Gastroesophageal sphincter (tissue), 4 donors: Measurements from ENCODE around the gene ASB16. TPM values are rescaled to one million over a fixed set of nuclear protein-coding genes. Genes with fewer than 3 reads are reported as not detected.
A peak's percentile ranks its signal among the peaks of the same experiment; 100 is the strongest.

Source experiments
- ATAC-seq: fragments of 150-250 bp; one replicate; pipeline ENCODE4 v1.9.1; 2016; ENCODE audit warnings: mild to moderate bottlenecking, moderate library complexity
- H3K27ac ChIP-seq, 4 donors: fragments of 200-600 bp; sonication (generic) in 3 of 4; 1 replicate in 3 of 4; 2 replicates in 1 of 4; pipeline ENCODE4 v1.5.1; 2016 to 2019
- H3K27me3 ChIP-seq: fragments of 200-600 bp; sonication (generic); one replicate; pipeline ENCODE4 v1.5.1; 2019
- H3K36me3 ChIP-seq, 2 donors: fragments of 200-600 bp; sonication (generic); one replicate each; pipeline ENCODE4 v1.5.1; 2019; ENCODE audit warnings: control low read depth in 1 of 2
- H3K4me1 ChIP-seq, 3 donors: fragments of 200-600 bp; sonication (generic); 1 replicate in 2 of 3; 2 replicates in 1 of 3; pipeline ENCODE4 v1.5.1; 2016 to 2019; ENCODE audit warnings: control low read depth in 2 of 3
- H3K4me3 ChIP-seq, 2 donors: fragments of 200-600 bp; sonication (generic); one replicate each; pipeline ENCODE4 v1.5.1; 2019; ENCODE audit warnings: mild to moderate bottlenecking in 1 of 2, moderate library complexity in 1 of 2
- H3K9me3 ChIP-seq, 3 donors: fragments of 200-600 bp; sonication (generic); one replicate each; pipeline ENCODE4 v1.5.1; 2017 to 2019; ENCODE audit warnings: control low read depth in 2 of 3
- EP300 ChIP-seq: sonication (generic); formaldehyde crosslinking; IDR thresholded peaks from one replicate; pipeline ENCODE4 v1.6.1; 2017; ENCODE audit warnings: antibody characterized with exemption, mild to moderate bottlenecking
- POLR2A ChIP-seq, 2 donors: fragments of 450-650 bp; IDR thresholded peaks; one replicate each; pipeline ENCODE4 v1.6.1; 2017; ENCODE audit warnings: antibody characterized with exemption in 2 of 2, mild to moderate bottlenecking in 2 of 2, moderate library complexity in 1 of 2
- POLR2AphosphoS5 ChIP-seq: sonication (generic); formaldehyde crosslinking; IDR thresholded peaks from one replicate; pipeline ENCODE4 v1.6.1; 2017; ENCODE audit warnings: antibody characterized with exemption
- WGBS, 2 donors: methylation state at CpG; one replicate each; pipeline ENCODE4 v1.1.5; 2018; ENCODE audit warnings: low coverage in 1 of 2; 5-methylcytosine and 5-hydroxymethylcytosine counted together
- total RNA-seq, 4 donors: library from RNA; depleted of rRNA; stranded (reverse); fragments of >200 nt; gene quantifications; one replicate each; pipeline ENCODE4 v1.1.0, GENCODE V29; 2016
- TF ChIP-seq, protein P1 (sequence below), 4 experiments: fragments of 200-600 bp in 2 of 4; fragments of 450-650 bp in 2 of 4; sonication (generic) in 1 of 4; IDR thresholded peaks; one replicate each; pipeline ENCODE4 v1.5.1; 2017 to 2019; ENCODE audit warnings: antibody characterized with exemption in 4 of 4, mild to moderate bottlenecking in 2 of 4, moderate library complexity in 2 of 4

The ASB16 gene
- total RNA-seq, 4 donors from 2014 or later = 1.8 to 6.9 (median 3.9) TPM

DNA sequence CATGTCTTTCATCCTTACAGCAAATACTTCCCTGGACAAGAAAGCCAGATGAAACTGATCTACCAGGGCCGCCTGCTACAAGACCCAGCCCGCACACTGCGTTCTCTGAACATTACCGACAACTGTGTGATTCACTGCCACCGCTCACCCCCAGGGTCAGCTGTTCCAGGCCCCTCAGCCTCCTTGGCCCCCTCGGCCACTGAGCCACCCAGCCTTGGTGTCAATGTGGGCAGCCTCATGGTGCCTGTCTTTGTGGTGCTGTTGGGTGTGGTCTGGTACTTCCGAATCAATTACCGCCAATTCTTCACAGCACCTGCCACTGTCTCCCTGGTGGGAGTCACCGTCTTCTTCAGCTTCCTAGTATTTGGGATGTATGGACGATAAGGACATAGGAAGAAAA lies 20.0 kb downstream of the ASB16 start:
- peaks cover 0 to 64% of the 10 kb centered on the region in 2 donors for H3K36me3 ChIP-seq
- no peak for ATAC-seq
- H3K9me3 ChIP-seq = no peaks in the 10 kb centered on the region
- no peaks in the 10 kb centered on the region for H3K27me3 ChIP-seq
- 80% methylated on average over 8 of the region's 10 CpGs; no CpG with 5 or more reads in 1 of the 2 donors for WGBS, 2 donors
- H3K4me1 ChIP-seq = peaks cover under 1 to 34% (median 13%) of the 10 kb centered on the region in 3 donors
- H3K27ac ChIP-seq = no peak overlapping the region
- H3K4me3 ChIP-seq = no peak overlapping the region
- TF ChIP-seq POLR2A (IDR thresholded peaks at IDR 0.05) = no peak
- TF ChIP-seq POLR2AphosphoS5 = no peak
- TF ChIP-seq, protein P1, sequence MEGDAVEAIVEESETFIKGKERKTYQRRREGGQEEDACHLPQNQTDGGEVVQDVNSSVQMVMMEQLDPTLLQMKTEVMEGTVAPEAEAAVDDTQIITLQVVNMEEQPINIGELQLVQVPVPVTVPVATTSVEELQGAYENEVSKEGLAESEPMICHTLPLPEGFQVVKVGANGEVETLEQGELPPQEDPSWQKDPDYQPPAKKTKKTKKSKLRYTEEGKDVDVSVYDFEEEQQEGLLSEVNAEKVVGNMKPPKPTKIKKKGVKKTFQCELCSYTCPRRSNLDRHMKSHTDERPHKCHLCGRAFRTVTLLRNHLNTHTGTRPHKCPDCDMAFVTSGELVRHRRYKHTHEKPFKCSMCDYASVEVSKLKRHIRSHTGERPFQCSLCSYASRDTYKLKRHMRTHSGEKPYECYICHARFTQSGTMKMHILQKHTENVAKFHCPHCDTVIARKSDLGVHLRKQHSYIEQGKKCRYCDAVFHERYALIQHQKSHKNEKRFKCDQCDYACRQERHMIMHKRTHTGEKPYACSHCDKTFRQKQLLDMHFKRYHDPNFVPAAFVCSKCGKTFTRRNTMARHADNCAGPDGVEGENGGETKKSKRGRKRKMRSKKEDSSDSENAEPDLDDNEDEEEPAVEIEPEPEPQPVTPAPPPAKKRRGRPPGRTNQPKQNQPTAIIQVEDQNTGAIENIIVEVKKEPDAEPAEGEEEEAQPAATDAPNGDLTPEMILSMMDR (IDR thresholded peaks at IDR 0.05) = no peak
- TF ChIP-seq EP300 = no peak

DNA sequence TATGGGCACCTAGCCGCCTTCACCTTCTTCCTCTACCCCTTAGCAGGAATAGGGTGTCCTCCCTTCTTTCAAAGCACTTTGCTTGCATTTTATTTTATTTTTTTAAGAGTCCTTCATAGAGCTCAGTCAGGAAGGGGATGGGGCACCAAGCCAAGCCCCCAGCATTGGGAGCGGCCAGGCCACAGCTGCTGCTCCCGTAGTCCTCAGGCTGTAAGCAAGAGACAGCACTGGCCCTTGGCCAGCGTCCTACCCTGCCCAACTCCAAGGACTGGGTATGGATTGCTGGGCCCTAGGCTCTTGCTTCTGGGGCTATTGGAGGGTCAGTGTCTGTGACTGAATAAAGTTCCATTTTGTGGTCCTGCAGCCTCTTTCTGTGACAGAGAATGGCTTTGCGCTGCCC lies 20.9 kb downstream of the ASB16 start:
- TF ChIP-seq, protein P1 (IDR thresholded peaks at IDR 0.05) = no peak
- TF ChIP-seq POLR2A (IDR thresholded peaks at IDR 0.05) (no peak), EP300 (no peak), POLR2AphosphoS5 (no peak)
- peaks cover 0 to 26% (median 10%) of the 10 kb centered on the region in 3 donors for H3K4me1 ChIP-seq
- H3K4me3 ChIP-seq = no peak overlapping the region
- no peak for ATAC-seq
- 77% methylated on average over 3 of the region's 5 CpGs; no CpG with 5 or more reads in 1 of the 2 donors for WGBS, 2 donors
- no peaks in the 10 kb centered on the region for H3K27me3 ChIP-seq
- H3K36me3 ChIP-seq = peaks cover 0 to 73% of the 10 kb centered on the region in 2 donors
- no peaks in the 10 kb centered on the region for H3K9me3 ChIP-seq
- H3K27ac ChIP-seq = peak overlapping the region in 2 of 4 donors; percentile 10 to 38

DNA sequence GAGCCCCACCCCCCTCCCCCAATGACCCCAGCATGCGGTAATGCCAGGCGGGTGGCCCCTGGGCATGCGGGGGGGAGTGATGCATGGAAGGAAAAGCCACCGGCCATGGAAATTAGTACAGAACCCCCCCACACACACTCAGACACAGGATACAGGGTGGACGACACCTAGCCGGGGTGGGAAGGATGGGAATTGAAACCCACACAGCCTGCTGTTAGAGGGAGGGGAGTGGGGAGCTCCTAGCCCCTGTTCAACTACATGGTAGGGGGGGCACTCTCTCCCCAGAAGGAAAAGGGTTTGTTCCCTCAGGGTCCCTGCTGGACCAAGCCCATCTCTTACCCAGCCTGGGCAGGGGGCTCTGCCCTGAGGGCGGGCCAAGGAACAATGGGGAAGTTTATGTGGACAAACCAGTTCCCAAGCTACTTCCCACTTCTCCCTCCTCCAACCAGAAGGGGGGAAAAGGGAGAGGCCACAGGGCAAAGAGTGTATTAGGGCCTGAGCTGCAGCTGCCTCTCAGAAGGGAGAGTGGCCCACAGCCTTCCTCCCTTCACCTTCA lies 21.5 kb downstream of the ASB16 start:
- peaks cover 0 to 29% (median 10%) of the 10 kb centered on the region in 3 donors for H3K4me1 ChIP-seq
- no peak for ATAC-seq
- no peak for TF ChIP-seq POLR2A (IDR thresholded peaks at IDR 0.05)
- TF ChIP-seq POLR2AphosphoS5 = no peak
- no peak for TF ChIP-seq EP300
- TF ChIP-seq, protein P1 (IDR thresholded peaks at IDR 0.05) = no peak
- H3K27ac ChIP-seq = peak overlapping the region in 2 of 4 donors; percentile 26 to 38
- no peaks in the 10 kb centered on the region for H3K9me3 ChIP-seq
- H3K27me3 ChIP-seq = no peaks in the 10 kb centered on the region
- 69% methylated on average over 3 of the region's 7 CpGs; no CpG with 5 or more reads in 1 of the 2 donors for WGBS, 2 donors
- H3K4me3 ChIP-seq = no peak overlapping the region
- H3K36me3 ChIP-seq = peaks cover 0 to 80% of the 10 kb centered on the region in 2 donors

DNA sequence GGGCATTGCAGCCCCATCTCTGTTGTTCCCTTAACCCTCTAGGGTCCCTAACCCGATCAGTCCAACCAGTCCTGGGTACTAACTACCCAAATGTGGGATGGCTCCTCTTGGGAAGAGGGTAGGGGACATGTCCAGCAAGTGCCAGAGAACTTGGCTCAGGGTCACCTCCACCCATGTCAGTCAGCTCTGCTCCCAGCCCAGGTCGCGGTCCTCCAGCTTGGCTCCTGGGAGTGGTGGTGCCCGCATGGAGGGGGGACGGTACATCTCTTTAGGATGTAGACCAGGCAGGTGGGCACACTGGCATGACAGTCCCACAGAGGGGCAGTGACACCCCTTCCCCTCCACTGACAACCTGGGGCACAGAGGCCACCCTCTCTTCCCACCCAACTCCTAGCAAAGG lies 22.2 kb downstream of the ASB16 start:
- Histone ChIP-seq H3K36me3 (peaks cover 0 to 86% of the 10 kb centered on the region in 2 donors), H3K4me1 (peaks cover 0 to 31% (median 15%) of the 10 kb centered on the region in 3 donors), H3K27me3 (no peaks in the 10 kb centered on the region), H3K9me3 (no peaks in the 10 kb centered on the region), H3K27ac (peak overlapping the region in 1 of 4 donors; percentile 38), H3K4me3 (no peak overlapping the region)
- TF ChIP-seq POLR2AphosphoS5 (no peak), EP300 (no peak), POLR2A (IDR thresholded peaks at IDR 0.05) (no peak)
- TF ChIP-seq, protein P1 (IDR thresholded peaks at IDR 0.05) = no peak
- no peak for ATAC-seq
- WGBS, 2 donors = 100% methylated on average over 2 of the region's 5 CpGs; no CpG with 5 or more reads in 1 of the 2 donors
